Middle frontal gyrus (tissue), 1 donor: ENCODE measurements around the gene HSPBP1.

Experiments used
- DNase-seq: peaks from one replicate; pipeline ENCODE4 v3.0.0-alpha.2; 2015; ENCODE audit warnings: low spot score; ENCODE audit errors: extremely low spot score

HSPBP1 gene

DNA sequence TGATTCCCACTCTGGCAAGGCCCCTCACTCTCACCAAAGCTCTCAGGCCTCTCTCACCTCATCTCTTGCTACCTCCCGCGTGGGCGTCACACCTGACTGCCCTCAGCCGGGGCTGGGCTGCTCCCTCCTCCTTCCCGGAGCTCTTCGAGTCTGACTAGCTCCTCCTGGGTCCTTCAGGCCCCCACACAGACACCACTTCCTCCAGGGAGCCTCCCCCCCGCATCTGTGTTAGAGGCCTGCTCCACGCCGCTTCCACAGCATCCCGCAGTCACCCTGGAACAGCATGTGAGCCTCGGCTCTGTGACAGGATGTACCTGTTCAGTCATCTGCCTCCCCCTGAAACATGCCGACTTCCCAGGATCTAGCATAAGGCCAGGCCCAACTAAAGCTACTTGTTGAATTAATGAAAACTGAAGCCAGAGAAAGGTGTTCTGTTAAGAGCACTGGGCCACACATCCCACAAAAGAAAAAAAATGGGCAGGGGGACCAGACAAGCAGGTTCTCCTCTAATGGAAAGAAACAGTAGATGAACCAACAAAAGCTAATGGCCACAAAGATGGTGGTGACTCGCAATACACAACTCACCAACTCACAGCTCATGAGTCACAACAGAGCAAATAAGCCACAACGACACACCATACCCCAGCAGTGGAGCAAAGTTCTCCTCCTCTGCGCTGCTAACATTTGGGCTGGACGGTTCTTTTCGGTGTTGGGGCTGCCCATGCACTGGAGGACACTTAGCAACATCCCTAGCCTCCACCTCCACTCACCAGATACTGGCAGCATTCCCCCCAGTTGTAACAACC is 24.1 kb downstream of the HSPBP1 start:
- no peak for DNase-seq

DNA sequence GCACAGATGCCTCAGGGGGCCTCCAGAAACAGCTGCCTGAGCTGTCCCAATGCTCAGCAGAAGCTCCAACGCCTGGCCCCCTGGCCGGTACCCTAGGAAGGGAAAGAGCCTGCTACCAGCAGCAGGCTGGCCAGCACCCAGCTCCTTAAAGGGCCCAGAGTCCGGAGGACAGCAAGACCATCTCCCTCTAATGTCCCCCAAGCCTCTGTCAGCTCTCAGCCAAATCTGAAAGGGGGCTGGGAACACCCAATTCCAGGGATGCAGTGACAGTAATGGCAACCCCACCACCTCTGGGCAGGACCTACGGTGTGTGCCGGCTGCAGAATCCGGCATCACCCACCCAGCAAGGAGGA is 25.3 kb downstream of the HSPBP1 start:
- DNase-seq, result no peak

DNA sequence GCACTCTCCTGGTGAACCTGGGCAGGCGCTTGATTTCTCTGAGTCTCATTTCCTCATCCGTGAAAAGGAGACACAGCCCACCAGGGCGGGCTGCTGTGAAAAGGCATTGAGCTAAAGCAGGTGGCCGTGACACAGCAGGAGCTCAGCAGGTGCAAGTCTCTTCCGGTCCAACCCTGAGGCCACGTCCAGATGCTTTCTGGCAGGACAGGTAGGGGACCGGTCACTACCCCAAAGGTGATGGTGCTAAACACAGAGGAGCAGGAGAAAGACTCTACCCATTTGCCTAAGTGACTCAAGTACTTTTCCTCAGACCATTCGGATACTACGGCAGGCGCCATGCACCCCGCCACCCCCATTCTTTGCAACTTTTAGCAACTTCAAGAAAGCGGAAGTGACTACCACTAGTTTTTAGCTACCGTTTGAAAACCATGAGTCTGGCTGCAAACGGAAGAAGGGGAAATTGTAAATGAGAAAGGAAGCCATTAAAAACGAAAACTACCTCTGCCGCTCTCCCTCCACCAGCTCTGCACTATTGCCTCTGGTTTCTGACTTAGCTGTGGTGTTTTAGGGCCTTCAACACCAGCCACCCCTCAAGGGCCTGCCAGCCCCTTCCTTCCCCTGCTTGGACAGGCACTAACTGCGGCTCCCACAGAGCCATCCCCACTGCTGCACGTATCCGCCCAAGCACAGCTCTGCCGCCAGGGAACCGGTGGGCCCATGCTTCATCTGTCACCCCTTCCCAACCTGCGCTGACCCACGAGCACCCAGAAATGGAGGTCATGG is 25.9 kb downstream of the HSPBP1 start:
- DNase-seq, result no peak

DNA sequence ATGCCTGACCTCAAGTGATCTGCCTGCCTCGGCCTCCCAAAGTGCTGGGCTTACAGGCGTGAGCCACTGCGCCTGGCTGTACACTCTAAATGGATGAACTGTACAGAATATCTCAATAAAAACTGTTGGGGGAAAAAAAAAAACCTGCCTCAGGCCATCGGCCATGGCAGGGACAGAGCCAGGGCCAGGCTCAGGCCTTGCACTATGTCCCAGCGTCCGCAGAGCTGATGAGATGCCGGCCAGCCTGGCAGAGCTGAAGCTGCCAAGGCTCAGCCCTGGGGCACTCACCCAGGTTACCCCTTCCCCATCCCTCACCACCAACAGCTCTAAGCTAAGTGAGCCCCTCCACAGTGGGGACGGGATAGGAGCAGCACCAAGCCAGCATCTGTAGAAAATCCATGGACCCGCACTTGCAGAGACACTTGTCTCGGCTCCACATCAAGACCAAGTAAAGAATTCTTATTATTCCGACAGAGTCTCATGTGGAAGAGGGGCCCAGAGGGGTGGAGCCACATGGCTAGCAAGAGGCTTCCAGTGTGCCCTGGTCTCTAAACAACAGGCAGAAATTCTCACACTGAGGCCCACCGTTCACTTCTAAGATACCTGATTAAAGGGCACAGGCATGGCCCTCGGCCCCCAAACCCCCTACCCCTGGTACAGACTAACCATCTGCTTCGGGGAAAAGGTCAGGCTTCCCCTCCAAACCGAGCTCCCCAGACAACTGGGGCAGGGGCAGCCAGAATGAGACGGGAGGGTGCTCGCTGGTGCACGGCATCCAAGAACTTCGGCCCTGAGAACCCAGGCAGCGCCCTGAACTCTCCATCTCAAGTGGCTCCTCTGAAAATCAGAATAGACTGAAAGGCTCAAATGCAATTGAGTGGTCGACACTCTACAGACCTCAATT is 26.9 kb downstream of the HSPBP1 start:
- no peak for DNase-seq

DNA sequence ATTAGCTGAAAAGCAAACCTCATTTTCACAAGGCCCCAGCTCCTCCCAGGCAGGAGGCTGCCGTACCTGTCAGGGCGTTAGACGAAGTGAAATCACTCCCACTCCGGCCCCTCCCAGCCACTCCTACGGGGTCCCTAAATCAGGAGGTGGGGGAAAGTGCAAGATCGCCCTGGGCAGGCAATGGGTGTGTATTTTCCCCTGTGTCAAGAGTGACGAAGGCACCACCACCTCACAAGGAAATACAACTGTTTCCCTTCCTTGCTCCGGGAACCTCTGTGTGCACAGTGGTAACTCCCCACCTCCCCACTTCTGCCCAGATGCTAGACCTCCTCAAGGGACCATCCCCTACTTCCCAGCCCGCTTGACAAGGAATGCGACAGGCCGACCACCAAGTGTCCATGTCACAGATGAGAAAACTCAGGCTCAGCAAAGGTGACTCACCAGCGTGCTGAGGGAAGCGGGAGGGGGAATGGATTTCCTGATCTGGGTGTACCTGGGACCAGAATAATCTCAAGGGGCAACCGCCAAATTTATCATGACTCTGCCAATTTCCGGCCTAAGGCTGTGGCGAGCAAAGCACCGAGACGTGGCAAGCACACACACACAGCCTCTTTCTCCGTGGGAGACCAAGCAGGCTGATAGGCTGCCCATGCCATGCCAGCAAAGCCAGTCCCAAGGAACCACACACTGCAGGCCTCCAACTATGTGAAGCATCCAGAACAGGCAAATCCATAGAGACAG is 28.4 kb downstream of the HSPBP1 start:
- no peak for DNase-seq

DNA sequence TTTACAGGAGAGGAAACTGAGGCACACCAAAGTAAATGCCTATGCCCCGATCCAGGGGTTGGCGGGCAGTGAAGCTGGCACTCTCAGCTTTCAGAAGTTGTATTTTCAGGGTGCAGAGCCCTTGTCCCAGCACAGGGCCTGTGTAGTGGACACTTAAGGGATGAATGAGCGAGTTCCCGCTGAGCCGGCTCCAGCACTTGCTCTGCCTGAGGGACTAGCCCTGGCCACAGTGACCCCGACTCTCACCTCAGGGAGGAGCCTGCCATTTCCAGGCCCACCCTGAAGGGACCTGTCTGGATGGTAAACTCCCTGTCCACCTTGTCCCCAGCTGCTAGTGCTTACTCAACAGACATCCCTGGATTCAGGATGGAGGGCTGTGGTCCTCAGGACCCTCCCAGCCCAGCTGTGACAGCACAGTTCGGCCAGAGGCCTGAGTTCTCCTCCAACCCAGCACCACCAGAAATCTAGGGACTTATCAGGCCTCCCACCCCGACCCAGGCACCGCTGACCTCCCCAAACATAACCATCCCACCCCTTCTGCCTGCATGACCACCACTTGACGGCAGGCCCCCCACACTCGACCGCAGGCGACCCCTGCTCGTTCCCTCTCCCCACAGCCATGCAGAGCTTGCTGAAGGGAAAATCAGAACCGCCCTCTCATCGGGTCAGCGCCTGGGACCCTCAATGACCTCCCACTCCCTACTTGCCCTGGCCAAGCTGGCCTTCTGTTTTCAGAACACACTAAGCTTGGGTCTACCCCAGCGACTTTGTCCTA is 29.5 kb downstream of the HSPBP1 start:
- DNase-seq, result no peak

DNA sequence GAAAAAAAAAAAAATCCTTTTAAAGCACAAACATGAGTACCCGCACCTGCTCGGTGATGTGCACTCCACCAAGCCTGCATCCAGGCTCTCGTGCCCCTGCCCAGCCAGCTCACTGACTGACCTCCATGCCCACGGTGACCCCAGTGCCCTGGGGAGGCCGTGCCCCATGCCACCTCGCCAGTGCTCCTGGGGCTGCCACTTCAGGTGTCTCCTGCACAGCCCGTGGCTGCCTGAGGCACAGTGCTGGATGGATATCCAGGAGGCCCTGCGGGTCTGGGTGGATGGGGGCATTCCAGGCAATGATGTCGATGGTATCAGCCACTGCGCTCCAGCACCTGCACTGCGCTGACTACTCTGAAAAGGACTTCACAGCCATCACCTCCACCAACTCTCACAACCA is 30.1 kb downstream of the HSPBP1 start:
- DNase-seq, result no peak

DNA sequence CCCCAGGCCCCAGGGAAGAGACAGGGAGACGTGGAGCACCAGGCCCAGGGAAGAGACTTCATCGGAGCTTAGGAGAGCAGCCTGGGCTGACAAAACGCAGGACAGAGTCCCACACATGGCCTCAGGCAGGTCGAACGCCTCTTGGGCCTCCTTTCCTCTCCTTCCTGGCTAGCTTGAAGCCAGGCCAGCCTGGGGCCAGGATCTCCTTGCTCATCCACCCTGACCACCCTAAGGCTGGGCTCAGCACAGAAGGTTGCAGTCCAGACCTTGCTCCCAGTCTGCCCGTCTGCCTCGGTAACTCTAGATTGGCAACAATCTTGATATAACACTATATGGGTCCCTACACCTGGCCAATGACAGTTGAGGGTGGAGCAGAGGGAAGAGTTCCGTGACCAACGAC is 31.2 kb downstream of the HSPBP1 start:
- no peak for DNase-seq

DNA sequence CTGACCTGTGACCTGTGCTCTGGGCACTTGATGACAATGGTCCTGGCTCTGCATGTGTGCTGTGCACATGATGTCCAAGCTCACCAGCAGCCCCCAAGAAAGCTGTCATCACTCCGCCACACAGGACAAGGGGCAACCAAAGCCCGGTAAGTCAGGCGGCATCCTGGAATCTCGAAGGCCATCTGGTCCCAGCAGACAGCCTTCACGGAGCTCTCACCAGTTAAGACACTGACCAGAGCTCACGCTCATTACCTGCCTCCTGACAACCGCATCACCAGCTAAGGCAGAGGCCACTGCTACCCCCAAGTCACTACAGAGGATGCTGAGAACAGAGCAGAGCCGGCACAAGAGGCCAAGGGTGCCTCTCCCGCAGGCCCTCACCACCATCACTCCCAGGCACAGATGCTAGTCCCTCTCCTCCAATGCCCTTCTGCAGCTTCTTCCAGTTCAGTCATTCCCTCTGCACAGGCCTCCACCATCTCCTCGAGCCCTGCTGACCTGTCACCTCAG is 31.7 kb downstream of the HSPBP1 start:
- DNase-seq, result no peak

DNA sequence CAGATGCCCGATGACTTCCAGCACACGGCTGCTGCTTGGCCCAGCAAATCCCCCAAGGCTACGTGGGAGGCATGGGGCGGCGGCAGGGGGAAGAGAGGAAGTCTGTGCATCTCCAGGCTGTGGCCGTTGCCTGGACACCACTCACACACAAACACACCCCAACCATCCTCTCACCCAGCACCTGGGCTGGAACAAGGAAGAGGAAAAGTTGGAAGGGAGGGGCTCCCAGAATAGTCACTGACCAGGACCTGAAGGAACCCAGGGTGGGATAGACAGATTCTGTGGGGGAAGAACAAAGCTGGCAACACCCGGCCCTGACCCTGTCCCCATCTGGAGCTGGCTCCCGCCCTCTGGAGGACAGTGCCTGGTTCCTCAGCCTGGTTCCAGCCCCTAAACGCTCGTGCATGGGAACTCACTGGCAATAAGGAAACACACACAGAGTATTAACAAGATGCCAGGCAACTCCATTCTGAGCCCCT is 32.2 kb downstream of the HSPBP1 start:
- DNase-seq, result no peak

DNA sequence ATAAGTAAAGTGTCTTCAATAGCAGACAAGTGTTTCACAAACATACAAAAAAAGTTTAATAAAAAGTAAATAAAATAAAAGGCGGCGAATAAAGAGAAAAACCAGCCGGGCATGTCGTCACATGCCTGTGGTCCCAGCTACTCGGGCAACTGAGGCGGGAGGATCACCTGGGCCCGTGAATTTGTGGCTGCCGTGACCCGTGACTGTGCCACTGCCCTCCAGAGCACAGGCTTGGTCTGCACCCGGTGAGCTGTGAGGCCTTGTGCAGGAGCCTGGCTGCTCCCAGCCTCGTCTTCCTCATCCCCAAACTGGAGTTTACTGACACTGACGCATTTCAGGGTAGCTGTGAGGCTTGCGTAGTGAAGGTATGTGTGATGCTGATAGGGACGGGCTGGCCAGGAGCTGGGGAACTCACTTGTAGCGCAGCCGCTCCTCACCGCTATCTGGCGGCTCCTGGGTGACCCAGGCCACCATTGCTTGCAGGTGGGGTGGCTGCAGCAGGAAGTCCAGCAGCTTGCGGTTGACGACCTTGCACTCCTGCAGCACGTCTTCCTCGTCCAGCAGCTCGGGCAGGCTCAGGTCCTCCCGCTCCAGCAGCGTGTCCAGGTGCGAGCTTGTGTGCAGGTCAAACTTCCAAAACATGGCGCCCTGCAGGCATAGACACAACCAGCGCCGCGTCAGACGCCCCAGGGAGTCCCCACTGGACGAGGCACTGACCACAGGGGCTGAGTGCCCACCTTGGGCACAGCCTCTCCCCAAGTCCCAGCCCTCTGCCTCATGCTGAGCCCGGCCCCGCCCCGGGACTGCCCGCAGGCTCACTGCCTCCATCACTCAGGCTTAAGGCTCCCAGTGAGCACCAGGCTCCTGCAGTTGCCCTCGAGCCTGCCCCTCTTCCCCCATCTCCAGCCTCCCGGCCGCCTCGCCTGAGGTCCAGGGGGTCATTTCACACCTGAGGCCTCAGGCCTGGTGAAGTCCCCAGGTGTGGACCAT is 33.2 kb downstream of the HSPBP1 start:
- DNase-seq, result no peak

DNA sequence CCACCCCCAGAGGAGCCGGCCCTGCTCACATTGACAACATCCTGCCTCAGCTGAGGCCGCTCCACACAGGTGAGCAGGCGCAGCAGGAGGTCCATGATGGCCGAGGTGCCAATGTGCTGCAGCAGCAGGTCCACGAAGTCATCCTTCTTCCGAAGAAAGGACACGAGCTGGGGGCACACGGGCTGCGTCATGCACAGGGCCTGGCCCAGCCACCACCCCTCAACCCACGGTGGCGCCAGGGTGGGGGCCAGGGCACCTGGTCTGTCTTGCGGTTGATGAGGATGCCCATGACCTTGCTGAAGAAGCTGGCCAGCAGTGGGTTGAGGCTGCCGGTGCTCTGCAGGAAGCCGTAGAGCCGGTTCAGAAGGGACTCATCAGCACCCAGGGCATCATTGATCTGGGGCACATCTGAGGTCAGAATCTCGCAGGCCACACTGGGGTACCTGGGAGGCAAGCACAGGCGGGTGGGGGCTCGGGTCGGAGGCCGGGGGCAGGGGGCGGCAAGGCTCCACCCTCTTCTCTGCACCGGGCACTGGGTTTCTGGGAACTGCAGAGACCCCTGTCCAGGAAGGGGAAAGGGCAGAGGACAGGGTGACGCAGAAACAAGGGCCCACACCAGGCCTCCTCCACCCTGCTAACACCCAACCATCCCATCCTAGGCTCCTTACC is 34.5 kb downstream of the HSPBP1 start:
- DNase-seq, result no peak

DNA sequence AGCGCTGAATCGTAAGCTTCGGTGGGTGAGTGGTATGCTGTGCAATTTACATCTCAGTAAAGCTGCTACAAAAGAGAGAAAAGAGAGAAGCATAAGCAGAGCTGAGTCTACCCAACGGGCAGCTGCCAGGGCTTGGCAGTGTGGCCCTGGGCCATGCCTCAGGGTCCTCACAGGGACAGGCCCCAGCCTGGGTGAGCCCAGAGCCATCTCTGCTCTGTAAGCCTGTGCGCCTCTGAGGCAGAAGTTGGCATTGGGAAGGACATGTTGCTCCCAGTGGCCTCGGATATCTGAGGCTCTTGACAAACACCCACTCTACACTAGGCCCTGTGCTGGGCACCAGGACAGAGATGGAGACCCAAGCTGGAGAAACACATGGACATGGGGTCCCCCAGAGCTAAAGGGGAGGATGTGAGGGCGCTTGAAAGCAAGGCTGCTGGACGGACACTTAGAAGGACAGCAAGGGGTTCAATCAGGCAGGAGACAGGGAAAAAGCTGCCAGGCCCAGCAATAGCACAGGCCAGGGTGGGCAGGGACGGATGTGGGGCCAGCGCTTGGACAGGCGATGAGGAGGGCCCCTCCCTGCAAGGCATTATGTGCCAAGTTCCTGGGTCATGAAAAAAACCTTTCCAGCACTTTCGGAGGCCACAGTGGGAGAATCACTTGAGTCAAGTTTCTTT is 35.8 kb downstream of the HSPBP1 start:
- DNase-seq, result no peak

DNA sequence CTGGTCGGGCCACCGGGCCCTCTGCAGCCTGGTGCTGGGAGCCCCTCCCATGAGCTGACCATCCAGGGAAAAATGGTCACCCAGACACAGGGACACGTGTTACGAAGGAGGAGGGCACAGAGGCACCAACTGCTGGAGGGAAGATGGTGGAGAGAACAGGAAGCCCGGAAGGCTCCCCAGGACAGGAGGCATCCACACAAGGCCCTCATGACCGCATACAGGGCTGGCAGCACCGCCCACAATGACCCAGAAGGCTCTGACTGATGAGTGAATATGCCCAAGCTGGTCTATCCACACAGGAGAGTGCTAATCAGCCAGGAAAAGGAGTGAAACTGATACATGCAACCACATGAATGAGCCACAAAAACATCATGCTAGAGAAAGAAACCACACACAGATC is 37.4 kb downstream of the HSPBP1 start:
- no peak for DNase-seq

DNA sequence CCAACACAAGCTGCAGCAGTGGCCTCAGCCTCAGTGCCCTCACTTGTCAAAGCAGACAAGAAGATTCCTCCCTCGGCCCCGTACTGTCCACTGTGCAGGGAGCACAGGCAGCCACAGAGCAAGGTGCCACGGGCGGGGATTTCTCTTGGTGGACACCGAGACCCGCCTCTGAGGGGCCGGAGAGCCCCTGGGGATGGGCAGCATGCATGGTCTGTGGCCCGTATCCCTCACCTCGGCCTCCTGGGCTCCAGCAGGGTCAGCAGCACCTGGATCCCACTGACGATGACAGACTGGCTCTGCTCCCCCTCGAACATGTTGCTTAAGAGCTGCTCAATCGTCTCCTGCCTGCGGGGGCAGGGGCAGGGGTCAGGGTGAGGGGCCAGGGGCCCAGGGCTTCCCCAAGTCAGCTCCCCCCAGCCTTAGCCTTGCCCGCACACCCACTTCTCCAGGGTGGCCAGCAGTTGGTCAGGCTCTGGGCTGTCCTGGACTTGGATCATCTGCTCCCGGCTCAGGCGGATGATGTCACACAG is 37.9 kb downstream of the HSPBP1 start:
- no peak for DNase-seq

DNA sequence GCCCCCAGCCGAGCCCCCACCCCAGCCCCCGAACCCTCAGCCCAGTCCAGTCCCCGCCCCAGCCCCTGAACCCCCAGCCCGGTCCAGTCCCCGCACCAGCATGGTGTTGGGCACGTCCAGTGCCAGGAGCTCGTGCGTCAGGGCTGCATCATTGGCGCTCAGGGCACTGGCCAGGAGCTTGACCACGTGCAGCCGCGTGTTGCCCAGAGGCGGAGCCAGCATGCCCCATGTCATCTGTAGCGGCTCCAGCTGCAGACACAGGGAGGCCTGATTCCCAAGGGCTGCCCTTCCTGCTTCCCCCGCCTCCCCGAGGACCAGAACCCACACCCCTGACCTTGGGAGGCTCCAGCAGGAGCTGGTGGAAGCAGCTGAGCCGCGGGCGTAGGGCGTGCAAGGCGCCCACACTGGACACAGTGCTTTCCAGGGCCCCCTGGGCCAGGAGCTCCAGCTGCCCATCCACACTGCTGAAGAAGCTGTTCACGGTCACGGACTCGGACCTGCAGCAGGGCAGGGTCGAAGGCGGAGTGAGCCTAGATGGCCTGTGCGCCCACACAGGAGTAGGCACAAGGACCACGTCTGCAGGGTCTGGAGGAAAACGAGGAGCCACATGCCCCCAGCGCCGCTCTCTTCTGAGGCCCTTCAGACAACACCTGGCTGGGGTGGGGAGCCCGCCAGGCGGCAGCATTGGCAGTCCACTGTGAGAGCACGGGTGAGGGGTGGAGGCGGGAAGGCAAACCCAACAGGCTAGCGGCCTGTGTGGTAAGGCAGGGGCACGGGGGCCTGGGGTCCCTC is 38.6 kb downstream of the HSPBP1 start:
- no peak for DNase-seq

DNA sequence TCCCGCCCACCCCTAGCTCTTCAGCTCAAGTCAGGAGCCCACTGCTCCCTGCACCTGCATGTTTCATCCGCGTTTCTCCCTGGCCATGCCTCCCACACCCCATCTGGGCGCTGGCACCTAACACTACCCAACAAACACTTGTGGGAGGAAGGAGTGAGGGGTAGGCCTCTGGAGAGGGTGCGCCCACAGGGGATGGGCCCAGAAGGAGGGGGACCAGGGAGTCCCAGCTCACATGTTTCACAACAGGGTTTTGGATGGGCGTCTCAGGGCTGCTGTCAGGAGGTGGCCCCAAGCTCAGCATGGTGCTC is 39.2 kb downstream of the HSPBP1 start:
- no peak for DNase-seq
